PC-3 (cell line): ENCODE results near the gene DBR1. TPM values are rescaled to one million over a fixed set of nuclear protein-coding genes. Genes with fewer than 3 reads are reported as not detected.

ENCODE experiments used
- ATAC-seq: fragments of 200-7000 bp; cut with Tn5 transposase; 2 replicates; pipeline ENCODE4 v1.9.1; 2020; ENCODE audit warnings: mild to moderate bottlenecking, moderate library complexity
- BruUV-seq: library from RNA; stranded (reverse); fragments of 400-500 nt; replicated peaks from 2 replicates; lab custom pipeline; 2021; lab: Mats Ljungman, UMichigan
- CTCF ChIA-PET: fragments of 300-600 bp; sonication (Branson Sonifier 250); formaldehyde crosslinking; loops from one replicate; lab custom pipeline; 2022; ENCODE audit warnings: antibody characterized with exemption; lab: Charles Lee
- POLR2A ChIA-PET: fragments of 300-600 bp; sonication (Branson Sonifier 250); formaldehyde crosslinking; loops from one replicate; lab custom pipeline; 2022; ENCODE audit warnings: antibody characterized with exemption; ENCODE audit not compliant: unreplicated experiment; lab: Charles Lee
- DNase-seq: peaks from one replicate; pipeline ENCODE4 v3.0.0-alpha.2; 2015
- H2AFZ ChIP-seq: fragments of 300-600 bp; sonication (generic); 2 replicates; pipeline ENCODE4 v1.6.0; 2016; ENCODE audit warnings: antibody characterized with exemption, low read length
- H3F3A ChIP-seq: fragments of 300-600 bp; sonication (generic); one replicate; pipeline ENCODE4 v1.6.0; 2017; ENCODE audit warnings: antibody characterized with exemption, low read length, control low read depth, mild to moderate bottlenecking; ENCODE audit not compliant: unreplicated experiment
- H3K27ac ChIP-seq: fragments of 300-600 bp; sonication (generic); 2 replicates; pipeline ENCODE4 v1.5.1; 2016; ENCODE audit warnings: mild to moderate bottlenecking, low read length
- H3K27me3 ChIP-seq: fragments of 300-600 bp; sonication (generic); 2 replicates; pipeline ENCODE4 v1.6.1; 2016; ENCODE audit warnings: low read length, mixed read lengths
- H3K36me3 ChIP-seq: fragments of 300-600 bp; sonication (generic); 2 replicates; pipeline ENCODE4 v1.6.1; 2016; ENCODE audit warnings: low read depth, mixed run types, low read length, mixed read lengths
- H3K4me1 ChIP-seq: fragments of 300-600 bp; sonication (generic); 2 replicates; pipeline ENCODE4 v1.5.1; 2016; ENCODE audit warnings: low read length; ENCODE audit not compliant: insufficient read depth
- H3K4me2 ChIP-seq: fragments of 300-600 bp; sonication (generic); 2 replicates; pipeline ENCODE4 v1.6.0; 2016; ENCODE audit warnings: low read length
- H3K4me3 ChIP-seq: fragments of 300-600 bp; sonication (generic); 2 replicates; pipeline ENCODE4 v1.5.1; 2016; ENCODE audit warnings: mild to moderate bottlenecking, low read length, mixed read lengths
- H3K79me2 ChIP-seq: fragments of 300-600 bp; sonication (generic); 2 replicates; pipeline ENCODE4 v1.6.1; 2017; ENCODE audit warnings: low read length, mixed read lengths
- H3K9ac ChIP-seq: fragments of 300-600 bp; sonication (generic); 2 replicates; pipeline ENCODE4 v1.6.0; 2016; ENCODE audit warnings: mild to moderate bottlenecking, low read length
- H3K9me2 ChIP-seq: fragments of 300-600 bp; sonication (generic); replicated peaks from 2 replicates; pipeline ENCODE4 v1.6.1; 2016; ENCODE audit warnings: mixed run types, low read length, mixed read lengths
- H3K9me3 ChIP-seq: fragments of 300-600 bp; sonication (generic); 2 replicates; pipeline ENCODE4 v1.6.1; 2016; ENCODE audit warnings: low read length, mixed read lengths
- H4K20me1 ChIP-seq: fragments of 300-600 bp; sonication (generic); 2 replicates; pipeline ENCODE4 v1.6.1; 2016; ENCODE audit warnings: low read length, mixed read lengths
- CTCF ChIP-seq: fragments of 300-600 bp; sonication (generic); conservative IDR thresholded peaks from 2 replicates; pipeline ENCODE4 v1.5.1; 2017; ENCODE audit warnings: antibody characterized with exemption, low read depth, mild to moderate bottlenecking, low read length
- EZH2 ChIP-seq: fragments of 300-600 bp; sonication (generic); IDR thresholded peaks from one replicate; pipeline ENCODE4 v1.6.1; 2017; ENCODE audit warnings: antibody characterized with exemption, mild to moderate bottlenecking, low read length; ENCODE audit not compliant: unreplicated experiment
- EZH2phosphoT487 ChIP-seq: fragments of 300-600 bp; sonication (generic); IDR thresholded peaks from 2 replicates; pipeline ENCODE4 v1.6.1; 2018; ENCODE audit warnings: mild to moderate bottlenecking, antibody characterized with exemption, low read length, borderline replicate concordance
- intact Hi-C: fragments of 100-400 bp; cut with micrococcal nuclease; formaldehyde crosslinking; loops from 2 replicates; pipeline ENCODE4 v1.9.0; 2023
- total RNA-seq: library from RNA; depleted of rRNA; stranded (reverse); fragments of >200 nt; gene quantifications from 2 replicates; pipeline ENCODE4 v1.2.3, GENCODE V29; 2014

Gene DBR1
- total RNA-seq, 1 experiment from 2014 or later: 14.0 TPM

GRCh38 chr3:138140940-138141339 is 33.8 kb downstream of the DBR1 start:
- H3K27me3 ChIP-seq: no peaks in the 10 kb centered on the region
- no peaks in the 10 kb centered on the region for H3K79me2 ChIP-seq
- ChIA-PET CTCF (no interaction called here), POLR2A (no interaction called here)
- H3K9ac ChIP-seq: no peak overlapping the region
- no peaks in the 10 kb centered on the region for H4K20me1 ChIP-seq
- no peak overlapping the region for H2AFZ ChIP-seq
- intact Hi-C loops: no loop called here
- no peaks in the 10 kb centered on the region for H3K4me1 ChIP-seq
- no peak overlapping the region for H3K4me2 ChIP-seq
- no peak for ATAC-seq
- TF ChIP-seq CTCF: no peak
- no peaks in the 10 kb centered on the region for H3K36me3 ChIP-seq
- H3K4me3 ChIP-seq: no peak overlapping the region
- H3K9me3 ChIP-seq: no peaks in the 10 kb centered on the region
- no peak for DNase-seq
- H3K27ac ChIP-seq: no peak overlapping the region
- no peaks in the 10 kb centered on the region for H3K9me2 ChIP-seq
- BruUV-seq: no TSS peak
- H3F3A ChIP-seq: no peaks in the 10 kb centered on the region

- intact Hi-C loops: no loop called here
- Histone ChIP-seq H3F3A (no peaks in the 10 kb centered on the region), H3K9ac (no peak overlapping the region), H3K27me3 (no peaks in the 10 kb centered on the region), H3K4me1 (no peaks in the 10 kb centered on the region), H3K4me3 (no peak overlapping the region), H4K20me1 (no peaks in the 10 kb centered on the region), H3K9me3 (no peaks in the 10 kb centered on the region), H3K36me3 (no peaks in the 10 kb centered on the region), H3K4me2 (no peak overlapping the region), H3K79me2 (no peaks in the 10 kb centered on the region), H2AFZ (no peak overlapping the region), H3K27ac (no peak overlapping the region), H3K9me2 (no peaks in the 10 kb centered on the region)
- no peak for TF ChIP-seq EZH2
- no peak for TF ChIP-seq EZH2phosphoT487
- TF ChIP-seq CTCF: no peak
- ATAC-seq (no peak), DNase-seq (no peak)
- BruUV-seq: no TSS peak
- ChIA-PET CTCF (no interaction called here), POLR2A (no interaction called here)
Measured at GRCh38 chr3:138139691-138140090, 35.0 kb downstream of the DBR1 start.

- ChIA-PET CTCF (no interaction called here), POLR2A (no interaction called here)
- Histone ChIP-seq H3K4me2 (no peak overlapping the region), H3K27ac (no peak overlapping the region), H3K36me3 (no peaks in the 10 kb centered on the region), H3K4me1 (no peaks in the 10 kb centered on the region), H3K4me3 (no peak overlapping the region), H3K9me3 (no peaks in the 10 kb centered on the region), H3K27me3 (no peaks in the 10 kb centered on the region), H2AFZ (no peak overlapping the region), H3K79me2 (no peaks in the 10 kb centered on the region), H3K9ac (no peak overlapping the region), H3F3A (no peaks in the 10 kb centered on the region), H4K20me1 (no peaks in the 10 kb centered on the region), H3K9me2 (no peaks in the 10 kb centered on the region)
- BruUV-seq: no TSS peak
- intact Hi-C loops: no loop called here
- ATAC-seq: no peak
- no peak for DNase-seq
- TF ChIP-seq EZH2phosphoT487: no peak
- TF ChIP-seq CTCF: no peak
- no peak for TF ChIP-seq EZH2
Measured at GRCh38 chr3:138137861-138138260, 36.9 kb downstream of the DBR1 start.
